GM18511 (cell line): ENCODE measurements around the gene MAOB.
A peak's percentile ranks its signal among the peaks of the same experiment; 100 is the strongest.
"Not testable (repeated sequence)": the region's sequence is repeated elsewhere in the genome, so short reads cannot be mapped to it uniquely, and the experiment has no call there.

Experiments used
- ATAC-seq: cut with Tn5 transposase; IDR thresholded peaks from one replicate; pipeline ENCODE4 v1.9.1; 2021; ENCODE audit warnings: mild to moderate bottlenecking, moderate library complexity; ENCODE audit not compliant: unreplicated experiment

MAOB gene

GRCh38 chrX:43758044-43758443, 124.2 kb downstream of the MAOB start:
- ATAC-seq, result no peak

- ATAC-seq, result no peak
These were observed 126.2 kb downstream of the MAOB start for GRCh38 chrX:43756076-43756475.

- ATAC-seq, result no peak
These were observed 128.6 kb downstream of the MAOB start for GRCh38 chrX:43753637-43754036.

GRCh38 chrX:43750248-43750676, 132.0 kb downstream of the MAOB start:
- ATAC-seq, result peak; percentile 84

- no peak for ATAC-seq
These were observed 134.8 kb downstream of the MAOB start for GRCh38 chrX:43747476-43747875.

GRCh38 chrX:43745938-43746721, 136.1 kb downstream of the MAOB start:
- no peak for ATAC-seq

- no peak for ATAC-seq
These were observed 138.0 kb downstream of the MAOB start for GRCh38 chrX:43744284-43744683.

GRCh38 chrX:43743100-43743822, 139.0 kb downstream of the MAOB start:
- no peak for ATAC-seq

- ATAC-seq, result no peak
These were observed 140.2 kb downstream of the MAOB start for GRCh38 chrX:43741843-43742573.

GRCh38 chrX:43735957-43736356, 146.3 kb downstream of the MAOB start:
- ATAC-seq, result no peak

- no peak for ATAC-seq
These were observed 146.7 kb downstream of the MAOB start for GRCh38 chrX:43735534-43735933.

- no peak for ATAC-seq
These were observed 147.8 kb downstream of the MAOB start for GRCh38 chrX:43734444-43734843.

- no peak for ATAC-seq
These were observed 148.6 kb downstream of the MAOB start for GRCh38 chrX:43733699-43734098.

GRCh38 chrX:43731086-43731485, 151.2 kb downstream of the MAOB start:
- no peak for ATAC-seq

- no peak for ATAC-seq
These were observed 153.3 kb downstream of the MAOB start for GRCh38 chrX:43728966-43729365.

GRCh38 chrX:43728002-43728401, 154.2 kb downstream of the MAOB start:
- no peak for ATAC-seq

- ATAC-seq, result not testable (repeated sequence)
These were observed 155.0 kb downstream of the MAOB start for GRCh38 chrX:43727254-43727653.

- ATAC-seq, result not testable (repeated sequence)
These were observed 157.0 kb downstream of the MAOB start for GRCh38 chrX:43725227-43725626.

GRCh38 chrX:43720961-43721360, 161.3 kb downstream of the MAOB start:
- no peak for ATAC-seq

GRCh38 chrX:43720082-43720481, 162.2 kb downstream of the MAOB start:
- no peak for ATAC-seq

GRCh38 chrX:43718956-43719355, 163.3 kb downstream of the MAOB start:
- ATAC-seq, result no peak

- no peak for ATAC-seq
These were observed 163.7 kb downstream of the MAOB start for GRCh38 chrX:43718546-43718945.
